Measurements from ENCODE around the gene ULK4.

DNA sequence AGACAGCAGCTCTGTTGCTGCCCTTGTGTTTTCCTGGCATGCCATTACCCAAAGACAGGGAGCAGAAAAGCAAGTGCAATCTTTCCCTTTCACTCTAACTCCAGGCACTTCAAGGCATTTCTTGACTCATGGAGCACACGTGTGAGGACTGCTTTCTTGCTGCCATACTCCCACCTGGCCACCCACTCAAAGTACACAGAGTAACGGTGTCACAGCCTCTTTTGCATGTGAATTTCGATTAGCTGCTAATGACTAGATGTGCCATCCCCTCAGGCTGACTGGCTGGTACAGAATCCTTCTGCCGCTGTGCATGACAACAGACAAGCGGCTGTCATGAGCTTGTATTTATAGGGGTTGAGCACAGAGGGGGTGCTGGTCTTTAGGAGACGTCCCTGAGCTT lies 382.0 kb downstream of the ULK4 start:
- TF ChIP-seq, protein P1, sequence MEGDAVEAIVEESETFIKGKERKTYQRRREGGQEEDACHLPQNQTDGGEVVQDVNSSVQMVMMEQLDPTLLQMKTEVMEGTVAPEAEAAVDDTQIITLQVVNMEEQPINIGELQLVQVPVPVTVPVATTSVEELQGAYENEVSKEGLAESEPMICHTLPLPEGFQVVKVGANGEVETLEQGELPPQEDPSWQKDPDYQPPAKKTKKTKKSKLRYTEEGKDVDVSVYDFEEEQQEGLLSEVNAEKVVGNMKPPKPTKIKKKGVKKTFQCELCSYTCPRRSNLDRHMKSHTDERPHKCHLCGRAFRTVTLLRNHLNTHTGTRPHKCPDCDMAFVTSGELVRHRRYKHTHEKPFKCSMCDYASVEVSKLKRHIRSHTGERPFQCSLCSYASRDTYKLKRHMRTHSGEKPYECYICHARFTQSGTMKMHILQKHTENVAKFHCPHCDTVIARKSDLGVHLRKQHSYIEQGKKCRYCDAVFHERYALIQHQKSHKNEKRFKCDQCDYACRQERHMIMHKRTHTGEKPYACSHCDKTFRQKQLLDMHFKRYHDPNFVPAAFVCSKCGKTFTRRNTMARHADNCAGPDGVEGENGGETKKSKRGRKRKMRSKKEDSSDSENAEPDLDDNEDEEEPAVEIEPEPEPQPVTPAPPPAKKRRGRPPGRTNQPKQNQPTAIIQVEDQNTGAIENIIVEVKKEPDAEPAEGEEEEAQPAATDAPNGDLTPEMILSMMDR (IDR thresholded peaks at IDR 0.05; ENCODE audit: low read depth, low read length) = no peak
- TF ChIP-seq EZH2phosphoT487 (IDR thresholded peaks at IDR 0.05; ENCODE audit: low read depth) = no peak

Data from OCI-LY3 (cell line).